Mesothelial cell of epicardium (in vitro differentiated cells): ENCODE results near the gene TMEM37. TPM values are rescaled to one million over a fixed set of nuclear protein-coding genes. Genes with fewer than 3 reads are reported as not detected.

ENCODE experiments used
- DNase-seq, 2 experiments: peaks; one replicate each; pipeline ENCODE4 v3.0.0; 2021; ENCODE audit warnings: low spot score in 2 of 2; ENCODE audit not compliant: unreplicated experiment in 2 of 2
- H3K27ac Mint-ChIP-seq: 2 replicates; pipeline ENCODE4 v1.8.0; 2021; ENCODE audit warnings: mixed read lengths
- H3K27me3 Mint-ChIP-seq: 2 replicates; pipeline ENCODE4 v1.8.0; 2021; ENCODE audit warnings: low read depth, mixed read lengths
- H3K36me3 Mint-ChIP-seq: 2 replicates; pipeline ENCODE4 v1.8.0; 2021; ENCODE audit warnings: mixed read lengths
- H3K4me1 Mint-ChIP-seq: 2 replicates; pipeline ENCODE4 v1.8.0; 2021; ENCODE audit warnings: mixed read lengths
- H3K4me3 Mint-ChIP-seq: 2 replicates; pipeline ENCODE4 v1.8.0; 2021; ENCODE audit warnings: mild to moderate bottlenecking, moderate library complexity, mixed read lengths
- H3K9me3 Mint-ChIP-seq: 2 replicates; pipeline ENCODE4 v1.8.0; 2021; ENCODE audit warnings: mixed read lengths
- total RNA-seq: library from RNA; stranded (reverse); gene quantifications from 3 replicates; pipeline ENCODE4 v1.2.1, GENCODE V29; 2021
- TF ChIP-seq, protein P1 (sequence below): fragments of 200-600 bp; sonication (generic); IDR thresholded peaks from one replicate; pipeline ENCODE4 v1.5.0; 2021; ENCODE audit warnings: antibody characterized with exemption; ENCODE audit not compliant: unreplicated experiment

The TMEM37 gene, protein sequence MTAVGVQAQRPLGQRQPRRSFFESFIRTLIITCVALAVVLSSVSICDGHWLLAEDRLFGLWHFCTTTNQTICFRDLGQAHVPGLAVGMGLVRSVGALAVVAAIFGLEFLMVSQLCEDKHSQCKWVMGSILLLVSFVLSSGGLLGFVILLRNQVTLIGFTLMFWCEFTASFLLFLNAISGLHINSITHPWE
- total RNA-seq, result 11.9 to 13.6 TPM (median 12.6 TPM) in 3 replicates

DNA sequence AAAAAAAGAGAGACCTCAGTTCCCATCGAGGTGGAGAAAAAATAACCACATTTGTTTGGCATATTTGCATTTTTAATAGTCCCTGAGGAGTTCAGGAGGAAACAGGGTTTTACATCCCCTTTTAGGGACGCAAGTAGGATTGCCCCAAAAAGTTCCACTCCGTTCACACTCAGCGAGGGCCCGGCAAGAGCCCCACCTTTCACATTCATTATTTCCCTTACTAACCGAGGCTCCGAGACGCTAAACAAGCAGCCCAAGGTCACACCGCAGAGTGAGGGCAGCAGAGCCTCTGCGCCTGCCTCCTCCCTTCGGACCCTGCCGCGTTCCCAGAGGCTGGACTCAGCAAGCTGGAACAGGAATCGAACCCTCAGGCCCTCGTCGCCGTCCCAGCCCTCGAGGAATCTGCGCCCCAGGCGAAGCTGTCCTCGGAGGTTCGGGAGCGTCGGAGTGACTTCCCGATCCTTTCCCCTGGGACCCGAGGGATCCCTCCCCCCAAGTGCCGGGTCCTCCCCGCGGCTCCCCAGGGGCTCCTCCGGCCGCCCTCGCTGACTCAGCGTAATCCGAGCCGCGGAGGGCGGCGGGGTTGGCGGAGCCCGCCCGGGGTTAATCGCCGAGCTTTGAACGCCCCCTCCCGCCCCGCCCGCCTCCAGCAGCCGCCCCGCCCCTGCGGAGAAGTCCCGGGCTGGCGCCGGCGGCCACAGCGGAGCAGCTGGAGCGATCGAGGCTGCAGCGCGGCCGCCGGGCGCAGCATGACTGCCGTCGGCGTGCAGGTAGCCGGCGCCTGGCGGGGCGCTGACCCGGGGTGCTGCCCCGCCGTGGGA lies at the start of gene TMEM37:
Gene TMEM37, plus strand, starts transcription at position 700 of the 821 bp plus-strand sequence. Its CDS starts 50 bp downstream, at position 750.
- DNase-seq, result peak; percentile 53 to 70
- H3K27ac Mint-ChIP-seq, result peak within 1 kb of the TSS; percentile 94
- TF ChIP-seq, protein P1, sequence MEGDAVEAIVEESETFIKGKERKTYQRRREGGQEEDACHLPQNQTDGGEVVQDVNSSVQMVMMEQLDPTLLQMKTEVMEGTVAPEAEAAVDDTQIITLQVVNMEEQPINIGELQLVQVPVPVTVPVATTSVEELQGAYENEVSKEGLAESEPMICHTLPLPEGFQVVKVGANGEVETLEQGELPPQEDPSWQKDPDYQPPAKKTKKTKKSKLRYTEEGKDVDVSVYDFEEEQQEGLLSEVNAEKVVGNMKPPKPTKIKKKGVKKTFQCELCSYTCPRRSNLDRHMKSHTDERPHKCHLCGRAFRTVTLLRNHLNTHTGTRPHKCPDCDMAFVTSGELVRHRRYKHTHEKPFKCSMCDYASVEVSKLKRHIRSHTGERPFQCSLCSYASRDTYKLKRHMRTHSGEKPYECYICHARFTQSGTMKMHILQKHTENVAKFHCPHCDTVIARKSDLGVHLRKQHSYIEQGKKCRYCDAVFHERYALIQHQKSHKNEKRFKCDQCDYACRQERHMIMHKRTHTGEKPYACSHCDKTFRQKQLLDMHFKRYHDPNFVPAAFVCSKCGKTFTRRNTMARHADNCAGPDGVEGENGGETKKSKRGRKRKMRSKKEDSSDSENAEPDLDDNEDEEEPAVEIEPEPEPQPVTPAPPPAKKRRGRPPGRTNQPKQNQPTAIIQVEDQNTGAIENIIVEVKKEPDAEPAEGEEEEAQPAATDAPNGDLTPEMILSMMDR, result no peak
- no peaks in the 10 kb centered on the region for H3K9me3 Mint-ChIP-seq
- H3K36me3 Mint-ChIP-seq, result no peaks in the 10 kb centered on the region
- peak within 1 kb of the TSS; percentile 83 for H3K4me3 Mint-ChIP-seq
- H3K27me3 Mint-ChIP-seq, result peaks cover 4% of the 10 kb centered on the region
- H3K4me1 Mint-ChIP-seq, result peaks cover 34% of the 10 kb centered on the region

DNA sequence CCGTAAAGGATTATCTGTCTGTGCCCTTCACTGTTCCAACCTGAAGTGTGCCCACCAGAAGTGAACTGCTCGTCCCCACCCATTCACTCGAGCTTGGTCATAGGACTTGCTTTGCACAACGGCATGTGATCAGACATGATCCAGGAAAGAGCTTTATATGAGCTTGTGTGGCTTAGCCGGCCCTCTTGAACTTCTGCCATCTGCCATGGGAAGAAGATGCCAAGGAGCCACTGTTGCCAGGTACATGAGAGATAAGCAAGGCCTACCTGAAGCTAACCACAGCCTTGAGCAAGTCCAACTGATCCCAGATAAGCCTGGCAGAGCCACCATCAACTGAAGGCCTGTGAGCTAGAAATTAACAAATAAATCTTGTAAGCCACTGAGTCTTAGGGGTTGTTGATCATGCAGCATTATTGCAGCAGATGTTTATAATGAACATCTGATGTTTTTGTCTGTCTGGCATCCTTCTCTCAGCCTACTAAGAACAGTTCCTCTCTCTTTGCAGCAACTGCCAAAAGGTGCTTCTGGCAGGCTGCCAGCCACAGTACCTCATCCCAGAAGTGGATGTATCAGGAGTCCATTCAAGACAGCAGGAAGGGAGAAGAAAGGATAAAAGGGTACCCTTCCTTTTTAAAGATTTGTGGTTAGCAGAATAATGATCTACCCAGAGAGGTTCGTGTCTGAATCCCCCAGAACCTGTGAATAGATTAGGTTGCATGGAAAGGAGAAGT lies 48.1 kb upstream of the TMEM37 start:
- peaks cover 1% of the 10 kb centered on the region for H3K27me3 Mint-ChIP-seq
- DNase-seq, result no peak
- no peak overlapping the region for H3K27ac Mint-ChIP-seq

DNA sequence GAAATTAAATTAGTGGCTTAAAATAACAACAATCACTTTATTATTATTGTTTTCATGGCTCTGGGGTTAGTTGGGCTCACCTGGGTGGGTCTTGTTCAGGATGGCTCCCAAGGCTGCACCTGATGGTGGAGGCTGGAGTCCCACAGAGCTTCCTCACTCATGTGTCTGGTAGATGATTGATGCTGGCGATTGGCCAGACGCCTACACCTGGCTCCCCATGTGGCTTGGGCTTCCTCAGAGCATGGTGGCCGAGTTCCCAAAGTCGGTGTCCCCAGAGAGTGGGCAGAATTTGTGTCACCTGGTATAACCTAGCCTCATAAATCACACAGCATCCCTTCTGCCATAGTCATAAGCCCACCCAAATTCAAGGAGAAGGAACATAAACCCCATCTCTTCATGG lies 46.7 kb upstream of the TMEM37 start:
- H3K27me3 Mint-ChIP-seq, result peaks cover 1% of the 10 kb centered on the region
- no peak for DNase-seq
- H3K36me3 Mint-ChIP-seq, result no peaks in the 10 kb centered on the region
- peaks cover 15% of the 10 kb centered on the region for H3K4me1 Mint-ChIP-seq
- H3K9me3 Mint-ChIP-seq, result no peaks in the 10 kb centered on the region
- no peak overlapping the region for H3K4me3 Mint-ChIP-seq
- TF ChIP-seq, protein P1, result no peak
- no peak overlapping the region for H3K27ac Mint-ChIP-seq

More for the DNA sequence above, 48.1 kb upstream of the TMEM37 start:
- H3K9me3 Mint-ChIP-seq, result no peaks in the 10 kb centered on the region
- H3K4me3 Mint-ChIP-seq, result no peak overlapping the region
- H3K4me1 Mint-ChIP-seq, result peaks cover 3% of the 10 kb centered on the region
- no peaks in the 10 kb centered on the region for H3K36me3 Mint-ChIP-seq
- TF ChIP-seq, protein P1, result no peak

DNA sequence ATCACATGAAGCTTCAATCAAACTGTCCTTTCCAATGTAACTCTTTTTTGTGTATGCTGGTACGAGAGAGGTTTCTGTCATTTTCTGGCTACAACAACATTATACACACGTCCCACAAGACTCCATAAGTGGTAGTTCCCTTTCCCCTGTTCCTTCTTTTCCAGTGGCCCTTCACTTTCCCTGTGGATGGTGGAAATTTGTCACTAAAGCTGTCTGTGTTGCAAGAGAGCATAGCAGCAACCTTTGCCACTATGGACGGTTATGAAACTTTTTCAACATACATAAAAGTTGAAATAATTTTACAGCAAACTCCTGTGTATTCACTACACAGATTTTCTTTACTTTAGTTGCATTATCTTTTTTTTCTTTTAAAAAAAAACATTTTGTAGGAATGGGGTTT lies 46.2 kb upstream of the TMEM37 start:
- DNase-seq, result no peak
- H3K9me3 Mint-ChIP-seq, result no peaks in the 10 kb centered on the region
- TF ChIP-seq, protein P1, result no peak
- H3K36me3 Mint-ChIP-seq, result no peaks in the 10 kb centered on the region
- H3K27ac Mint-ChIP-seq, result no peak overlapping the region
- H3K4me1 Mint-ChIP-seq, result peaks cover 19% of the 10 kb centered on the region
- no peak overlapping the region for H3K4me3 Mint-ChIP-seq
- no peaks in the 10 kb centered on the region for H3K27me3 Mint-ChIP-seq

DNA sequence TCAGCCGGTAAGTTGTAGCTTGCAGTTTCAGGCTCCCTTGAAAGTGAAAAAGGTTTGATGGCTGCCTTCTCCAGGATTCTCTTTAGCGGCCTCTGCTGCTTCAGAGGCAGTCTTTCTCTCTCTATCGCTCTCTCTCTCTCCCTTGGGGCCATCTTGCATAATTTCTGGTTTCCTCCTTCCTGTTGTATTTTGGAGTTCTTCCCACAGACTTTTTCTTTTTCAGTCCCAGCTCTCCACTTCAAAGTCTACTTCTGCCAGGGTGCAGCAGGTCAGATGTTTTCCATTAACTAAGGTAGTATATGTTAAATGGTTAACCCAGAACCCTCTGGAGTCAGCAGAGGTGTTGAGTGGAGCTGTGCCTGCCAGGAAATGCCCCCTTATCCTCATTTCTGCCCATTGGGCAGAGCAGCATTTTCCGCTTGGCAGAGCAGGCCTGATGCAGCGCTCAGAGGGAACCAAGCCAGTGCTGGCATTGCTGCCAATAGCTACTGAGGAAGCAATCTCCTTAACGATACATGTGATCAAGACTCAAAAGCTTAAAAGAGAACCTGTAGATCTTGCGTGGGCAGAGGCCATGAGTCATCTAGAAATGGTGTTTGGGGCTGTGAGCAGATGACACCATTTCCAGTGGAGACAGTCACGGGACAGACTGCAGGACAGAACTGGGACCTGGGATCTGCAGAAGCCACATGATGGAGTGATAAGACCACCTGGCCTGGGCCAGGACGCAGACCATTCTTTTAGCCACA lies 44.1 kb upstream of the TMEM37 start:
- no peak for DNase-seq
- Mint-ChIP-seq H3K27ac (no peak overlapping the region), H3K27me3 (no peaks in the 10 kb centered on the region), H3K4me1 (peaks cover 19% of the 10 kb centered on the region), H3K9me3 (no peaks in the 10 kb centered on the region), H3K36me3 (no peaks in the 10 kb centered on the region), H3K4me3 (no peak overlapping the region)
- TF ChIP-seq, protein P1, result no peak
